PFSK-1 (cell line): Measurements from ENCODE around the gene CUL4A.

Experiments used
- POLR2AphosphoS5 ChIP-seq: IDR thresholded peaks from 2 replicates; pipeline ENCODE4 v1.6.1; 2012; ENCODE audit warnings: low read depth, mild to moderate bottlenecking, control low read depth, low read length, moderate library complexity
- SIN3A ChIP-seq: IDR thresholded peaks from 2 replicates; pipeline ENCODE4 v1.6.1; 2012; ENCODE audit warnings: mild to moderate bottlenecking, low read length, moderate library complexity, borderline replicate concordance; ENCODE audit not compliant: insufficient read depth
- TAF1 ChIP-seq: IDR thresholded peaks from 2 replicates; pipeline ENCODE4 v1.6.1; 2012; ENCODE audit warnings: low read length, control low read depth, borderline replicate concordance; ENCODE audit not compliant: insufficient read depth
- TF ChIP-seq, protein P1 (sequence below), 2 experiments: IDR thresholded peaks; 2 replicates each; pipeline versions ENCODE4 v1.6.1 to v1.8.0; 2011 to 2012; ENCODE audit warnings: low read depth in 2 of 2, low read length in 2 of 2, control low read depth in 1 of 2, inconsistent platforms in 1 of 2, mild to moderate bottlenecking in 1 of 2, moderate library complexity in 1 of 2; ENCODE audit not compliant: insufficient read depth in 1 of 2

DNA sequence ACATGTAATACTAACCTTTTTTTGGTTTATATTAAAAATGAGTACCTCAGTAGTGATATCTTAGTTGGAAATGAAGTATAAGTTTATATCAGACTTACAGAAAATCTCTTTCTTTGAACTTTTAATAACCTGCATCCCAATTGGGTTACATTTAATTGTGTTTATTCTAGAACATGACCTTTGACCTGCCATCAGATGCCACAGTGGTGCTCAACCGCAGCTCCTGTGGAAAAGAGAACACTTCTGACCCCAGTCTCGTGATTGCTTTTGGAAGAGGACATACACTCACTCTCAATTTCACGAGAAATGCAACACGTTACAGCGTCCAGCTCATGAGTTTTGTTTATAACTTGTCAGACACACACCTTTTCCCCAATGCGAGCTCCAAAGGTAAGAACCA, 100.1 kb downstream of the CUL4A start:
- TF ChIP-seq POLR2AphosphoS5 (no peak), SIN3A (no peak), TAF1 (no peak)
- TF ChIP-seq, protein P1, sequence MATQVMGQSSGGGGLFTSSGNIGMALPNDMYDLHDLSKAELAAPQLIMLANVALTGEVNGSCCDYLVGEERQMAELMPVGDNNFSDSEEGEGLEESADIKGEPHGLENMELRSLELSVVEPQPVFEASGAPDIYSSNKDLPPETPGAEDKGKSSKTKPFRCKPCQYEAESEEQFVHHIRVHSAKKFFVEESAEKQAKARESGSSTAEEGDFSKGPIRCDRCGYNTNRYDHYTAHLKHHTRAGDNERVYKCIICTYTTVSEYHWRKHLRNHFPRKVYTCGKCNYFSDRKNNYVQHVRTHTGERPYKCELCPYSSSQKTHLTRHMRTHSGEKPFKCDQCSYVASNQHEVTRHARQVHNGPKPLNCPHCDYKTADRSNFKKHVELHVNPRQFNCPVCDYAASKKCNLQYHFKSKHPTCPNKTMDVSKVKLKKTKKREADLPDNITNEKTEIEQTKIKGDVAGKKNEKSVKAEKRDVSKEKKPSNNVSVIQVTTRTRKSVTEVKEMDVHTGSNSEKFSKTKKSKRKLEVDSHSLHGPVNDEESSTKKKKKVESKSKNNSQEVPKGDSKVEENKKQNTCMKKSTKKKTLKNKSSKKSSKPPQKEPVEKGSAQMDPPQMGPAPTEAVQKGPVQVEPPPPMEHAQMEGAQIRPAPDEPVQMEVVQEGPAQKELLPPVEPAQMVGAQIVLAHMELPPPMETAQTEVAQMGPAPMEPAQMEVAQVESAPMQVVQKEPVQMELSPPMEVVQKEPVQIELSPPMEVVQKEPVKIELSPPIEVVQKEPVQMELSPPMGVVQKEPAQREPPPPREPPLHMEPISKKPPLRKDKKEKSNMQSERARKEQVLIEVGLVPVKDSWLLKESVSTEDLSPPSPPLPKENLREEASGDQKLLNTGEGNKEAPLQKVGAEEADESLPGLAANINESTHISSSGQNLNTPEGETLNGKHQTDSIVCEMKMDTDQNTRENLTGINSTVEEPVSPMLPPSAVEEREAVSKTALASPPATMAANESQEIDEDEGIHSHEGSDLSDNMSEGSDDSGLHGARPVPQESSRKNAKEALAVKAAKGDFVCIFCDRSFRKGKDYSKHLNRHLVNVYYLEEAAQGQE (IDR thresholded peaks at IDR 0.05; ENCODE audit: insufficient read depth in 1 of 2, low read depth in 2 of 2, low read length in 2 of 2), result no peak
